ENCODE measurements around the gene RHCE.
"Not testable (repeated sequence)": the region's sequence is repeated elsewhere in the genome, so short reads cannot be mapped to it uniquely, and the experiment has no call there.

RHCE gene

GRCh38 chr1:25420715-25421114, at the start of gene RHCE:
TSS of gene RHCE (minus strand) at chr1:25420825. CDS start at chr1:25420786, 39 bp downstream.
- not testable (repeated sequence) for DNase-seq

- no peak for DNase-seq
Measured at GRCh38 chr1:25469177-25469576, 48.6 kb upstream of the RHCE start.

GRCh38 chr1:25468033-25468432, 47.4 kb upstream of the RHCE start:
- DNase-seq = no peak

GRCh38 chr1:25467616-25468015, 47.0 kb upstream of the RHCE start:
- no peak for DNase-seq

GRCh38 chr1:25467193-25467592, 46.6 kb upstream of the RHCE start:
- no peak for DNase-seq

- no peak for DNase-seq
Measured at GRCh38 chr1:25462732-25463131, 42.1 kb upstream of the RHCE start.

- DNase-seq = no peak
Measured at GRCh38 chr1:25461849-25462248, 41.2 kb upstream of the RHCE start.

GRCh38 chr1:25460816-25461215, 40.2 kb upstream of the RHCE start:
- not testable (repeated sequence) for DNase-seq

GRCh38 chr1:25460020-25460419, 39.4 kb upstream of the RHCE start:
- no peak for DNase-seq

GRCh38 chr1:25458541-25459298, 38.1 kb upstream of the RHCE start:
- no peak for DNase-seq

- no peak for DNase-seq
Measured at GRCh38 chr1:25456502-25456901, 35.9 kb upstream of the RHCE start.

- no peak for DNase-seq
Measured at GRCh38 chr1:25451908-25452307, 31.3 kb upstream of the RHCE start.

GRCh38 chr1:25450891-25451290, 30.3 kb upstream of the RHCE start:
- DNase-seq = no peak

- DNase-seq = no peak
Measured at GRCh38 chr1:25447547-25447946, 26.9 kb upstream of the RHCE start.

- DNase-seq = no peak
Measured at GRCh38 chr1:25445993-25446538, 25.4 kb upstream of the RHCE start.

- DNase-seq = not testable (repeated sequence)
Measured at GRCh38 chr1:25444604-25445003, 24.0 kb upstream of the RHCE start.

- no peak for DNase-seq
Measured at GRCh38 chr1:25443030-25443699, 22.5 kb upstream of the RHCE start.

- DNase-seq = no peak
Measured at GRCh38 chr1:25442178-25442577, 21.6 kb upstream of the RHCE start.

GRCh38 chr1:25439287-25439686, 18.7 kb upstream of the RHCE start:
- no peak for DNase-seq

- no peak for DNase-seq
Measured at GRCh38 chr1:25437672-25438071, 17.0 kb upstream of the RHCE start.

- no peak for DNase-seq
Measured at GRCh38 chr1:25435397-25436108, 14.9 kb upstream of the RHCE start.

GRCh38 chr1:25433389-25434186, 13.0 kb upstream of the RHCE start:
- no peak for DNase-seq
